ENCODE results near the gene ZWINT.

ZWINT gene, protein sequence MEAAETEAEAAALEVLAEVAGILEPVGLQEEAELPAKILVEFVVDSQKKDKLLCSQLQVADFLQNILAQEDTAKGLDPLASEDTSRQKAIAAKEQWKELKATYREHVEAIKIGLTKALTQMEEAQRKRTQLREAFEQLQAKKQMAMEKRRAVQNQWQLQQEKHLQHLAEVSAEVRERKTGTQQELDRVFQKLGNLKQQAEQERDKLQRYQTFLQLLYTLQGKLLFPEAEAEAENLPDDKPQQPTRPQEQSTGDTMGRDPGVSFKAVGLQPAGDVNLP

GRCh38 chr10:56360967-56361612 lies at the start of gene ZWINT:
Gene ZWINT (minus strand): TSS chr10:56361259. CDS start chr10:56361236, 23 bp downstream.
- TF ChIP-seq CTCF (IDR thresholded peaks at IDR 0.05; ENCODE audit: low read length, missing control alignments) = no peak
- peak; percentile 98 for DNase-seq (ENCODE audit: low read depth)
- H3K4me3 ChIP-seq (replicated peaks; ENCODE audit: low read depth, low read length) = peak within 1 kb of the TSS; percentile 86

DNA sequence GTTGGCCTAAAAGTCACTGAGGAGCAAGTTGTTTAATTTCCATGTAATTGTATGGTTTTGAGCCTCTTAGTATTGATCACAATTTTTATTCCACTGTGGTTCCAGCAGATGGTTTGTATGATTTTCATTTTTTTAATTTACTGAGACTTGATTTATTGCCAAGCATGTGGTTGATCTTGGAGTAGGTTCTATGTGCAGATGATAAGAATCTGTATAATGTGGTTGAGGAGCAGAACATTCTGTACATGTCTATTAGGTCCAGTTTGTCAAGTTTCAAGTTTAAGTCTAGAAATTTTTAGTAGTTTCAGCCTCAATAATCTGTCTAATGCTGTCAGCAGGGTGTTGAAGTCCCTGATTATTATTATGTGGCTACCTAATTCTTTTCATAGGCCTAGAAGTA lies 22.7 kb upstream of the ZWINT start:
- DNase-seq (ENCODE audit: low read depth) = no peak
- no peak for TF ChIP-seq CTCF (IDR thresholded peaks at IDR 0.05; ENCODE audit: low read length, missing control alignments)
- no peak overlapping the region for H3K4me3 ChIP-seq (replicated peaks; ENCODE audit: low read depth, low read length)

GRCh38 chr10:56370217-56371113 lies 9.4 kb upstream of the ZWINT start:
- peak; percentile 9 for DNase-seq (ENCODE audit: low read depth)
- TF ChIP-seq CTCF (IDR thresholded peaks at IDR 0.05; ENCODE audit: low read length, missing control alignments) = no peak

GRCh38 chr10:56360583-56360966 lies 484 bp downstream of the ZWINT start:
- DNase-seq (ENCODE audit: low read depth) = no peak
- no peak for TF ChIP-seq CTCF (IDR thresholded peaks at IDR 0.05; ENCODE audit: low read length, missing control alignments)
- peak overlapping the region; percentile 86 for H3K4me3 ChIP-seq (replicated peaks; ENCODE audit: low read depth, low read length)

More at GRCh38 chr10:56370217-56371113, 9.4 kb upstream of the ZWINT start:
- no peak overlapping the region for H3K4me3 ChIP-seq (replicated peaks; ENCODE audit: low read depth, low read length)

GRCh38 chr10:56359837-56360236 lies 1.2 kb downstream of the ZWINT start:
- no peak for DNase-seq (ENCODE audit: low read depth)
- H3K4me3 ChIP-seq (replicated peaks; ENCODE audit: low read depth, low read length) = no peak overlapping the region
- no peak for TF ChIP-seq CTCF (IDR thresholded peaks at IDR 0.05; ENCODE audit: low read length, missing control alignments)

DNA sequence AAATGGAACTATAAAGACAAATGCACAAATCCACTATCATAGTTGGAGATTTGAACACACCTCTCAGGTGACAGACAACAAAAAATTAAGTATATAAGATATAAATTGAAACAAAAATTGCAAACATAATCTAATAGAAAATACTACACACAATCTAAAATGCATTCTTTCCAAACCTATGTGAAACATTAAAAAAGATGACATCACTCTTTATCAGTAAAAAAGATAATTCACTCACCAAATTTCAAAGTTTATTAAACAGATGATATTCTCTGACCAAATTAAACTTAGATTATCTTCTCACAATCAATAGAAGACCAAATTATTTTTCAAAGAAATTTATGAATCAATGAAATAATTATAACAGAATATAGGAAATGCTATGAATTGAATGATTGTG lies 4.0 kb downstream of the ZWINT start:
- TF ChIP-seq CTCF (IDR thresholded peaks at IDR 0.05; ENCODE audit: low read length, missing control alignments) = no peak
- H3K4me3 ChIP-seq (replicated peaks; ENCODE audit: low read depth, low read length) = no peak overlapping the region
- no peak for DNase-seq (ENCODE audit: low read depth)
